Mucosa of rectum (tissue), 2 donors: ENCODE measurements around the gene MRPL19.

Experiments used
- H3K27ac ChIP-seq, 2 donors: one replicate each; pipeline ENCODE4 v1.7.0; 2013; ENCODE audit warnings: inconsistent platforms in 2 of 2, low read depth in 2 of 2, low read length in 2 of 2
- H3K27me3 ChIP-seq, 2 donors: one replicate each; pipeline ENCODE4 v1.7.0; 2013; ENCODE audit warnings: low read length in 2 of 2; ENCODE audit not compliant: control insufficient read depth in 2 of 2, insufficient read depth in 2 of 2
- H3K36me3 ChIP-seq, 2 donors: one replicate each; pipeline ENCODE4 v1.7.0; 2013; ENCODE audit warnings: low read length in 2 of 2; ENCODE audit not compliant: control insufficient read depth in 2 of 2, insufficient read depth in 2 of 2
- H3K4me1 ChIP-seq, 2 donors: one replicate each; pipeline ENCODE4 v1.7.0; 2013; ENCODE audit warnings: low read length in 2 of 2, mild to moderate bottlenecking in 1 of 2; ENCODE audit not compliant: control insufficient read depth in 2 of 2, insufficient read depth in 2 of 2
- H3K4me3 ChIP-seq, 2 donors: one replicate each; pipeline ENCODE4 v1.7.0; 2013; ENCODE audit warnings: low read length in 2 of 2
- H3K9ac ChIP-seq, 2 donors: one replicate each; pipeline ENCODE4 v1.7.0; 2013; ENCODE audit warnings: low read length in 2 of 2, low read depth in 1 of 2, mild to moderate bottlenecking in 1 of 2
- H3K9me3 ChIP-seq, 2 donors: one replicate each; pipeline ENCODE4 v1.7.0; 2013; ENCODE audit warnings: low read length in 2 of 2; ENCODE audit not compliant: control insufficient read depth in 2 of 2
- donor health status: healthy.
- donor health status: Normal muscosa, but diverticular disease.

Gene MRPL19

DNA sequence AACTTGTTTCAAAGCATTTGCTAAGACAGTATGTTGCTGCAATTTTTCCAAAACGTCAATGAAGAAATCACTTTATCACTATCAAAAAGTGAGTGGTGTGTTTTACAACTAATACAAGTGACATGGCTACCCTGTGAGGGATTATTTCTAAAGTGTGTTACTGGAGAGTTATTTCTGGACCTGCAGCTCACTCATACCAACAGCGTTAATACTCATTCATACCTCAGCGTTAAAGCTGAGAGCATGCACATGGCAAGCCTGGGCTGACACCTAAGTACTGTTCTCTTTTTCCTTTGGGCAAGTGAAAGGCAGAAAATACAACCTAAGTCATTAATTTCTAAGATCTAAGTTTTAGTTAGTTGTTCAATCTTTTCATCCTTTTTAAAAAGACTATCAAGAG, 13.0 kb upstream of the MRPL19 start:
- H3K36me3 ChIP-seq, result no peaks in the 10 kb centered on the region
- no peak overlapping the region for H3K4me3 ChIP-seq
- H3K27me3 ChIP-seq, result peaks cover 0 to 5% of the 10 kb centered on the region in 2 donors
- H3K9me3 ChIP-seq, result no peaks in the 10 kb centered on the region
- no peak overlapping the region for H3K27ac ChIP-seq
- no peaks in the 10 kb centered on the region for H3K4me1 ChIP-seq
- no peak overlapping the region for H3K9ac ChIP-seq

DNA sequence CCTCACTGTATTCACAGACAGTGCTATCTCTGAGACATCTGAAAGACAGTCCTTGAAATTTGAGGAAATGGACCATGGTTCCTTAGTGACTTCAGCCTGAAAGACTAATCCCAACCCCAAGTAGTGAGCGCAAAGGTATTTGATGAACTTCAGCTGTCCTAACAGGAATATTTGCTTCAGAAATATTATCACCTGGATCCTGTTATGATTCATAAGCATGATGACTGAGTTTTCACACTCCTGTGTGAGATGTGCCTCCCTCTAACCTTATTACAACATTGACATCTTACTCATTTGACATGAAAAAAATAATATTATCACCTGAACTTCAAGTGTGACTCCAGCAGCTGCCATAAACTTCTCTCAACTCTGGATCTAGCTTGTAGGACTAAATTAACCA, 11.6 kb upstream of the MRPL19 start:
- no peaks in the 10 kb centered on the region for H3K9me3 ChIP-seq
- no peaks in the 10 kb centered on the region for H3K36me3 ChIP-seq
- no peak overlapping the region for H3K9ac ChIP-seq
- no peak overlapping the region for H3K27ac ChIP-seq
- H3K4me3 ChIP-seq, result no peak overlapping the region
- H3K4me1 ChIP-seq, result no peaks in the 10 kb centered on the region
- peaks cover 0 to 5% of the 10 kb centered on the region in 2 donors for H3K27me3 ChIP-seq

DNA sequence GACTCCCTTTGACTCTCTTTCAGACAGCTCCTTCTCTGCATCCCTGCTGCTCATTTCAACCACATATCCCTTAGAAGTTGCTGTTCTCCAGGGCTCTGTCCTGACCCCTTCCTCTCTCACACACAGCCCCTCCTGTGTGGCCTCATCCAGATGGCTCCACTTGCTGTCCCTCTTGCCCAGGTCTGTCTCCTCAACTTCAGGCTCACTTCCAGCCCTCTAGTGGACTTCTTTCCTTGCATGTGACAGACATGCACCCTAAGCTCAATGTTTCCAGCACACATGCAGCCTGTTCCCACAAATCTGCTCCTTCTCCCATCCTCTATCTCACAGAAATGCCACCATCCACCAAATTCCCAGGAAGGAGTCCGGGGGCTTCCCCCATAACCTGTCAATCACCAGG, 9.0 kb upstream of the MRPL19 start:
- H3K9ac ChIP-seq, result no peak overlapping the region
- no peaks in the 10 kb centered on the region for H3K4me1 ChIP-seq
- no peaks in the 10 kb centered on the region for H3K9me3 ChIP-seq
- no peaks in the 10 kb centered on the region for H3K36me3 ChIP-seq
- no peak overlapping the region for H3K4me3 ChIP-seq
- no peak overlapping the region for H3K27ac ChIP-seq
- H3K27me3 ChIP-seq, result peaks cover 0 to 5% of the 10 kb centered on the region in 2 donors

DNA sequence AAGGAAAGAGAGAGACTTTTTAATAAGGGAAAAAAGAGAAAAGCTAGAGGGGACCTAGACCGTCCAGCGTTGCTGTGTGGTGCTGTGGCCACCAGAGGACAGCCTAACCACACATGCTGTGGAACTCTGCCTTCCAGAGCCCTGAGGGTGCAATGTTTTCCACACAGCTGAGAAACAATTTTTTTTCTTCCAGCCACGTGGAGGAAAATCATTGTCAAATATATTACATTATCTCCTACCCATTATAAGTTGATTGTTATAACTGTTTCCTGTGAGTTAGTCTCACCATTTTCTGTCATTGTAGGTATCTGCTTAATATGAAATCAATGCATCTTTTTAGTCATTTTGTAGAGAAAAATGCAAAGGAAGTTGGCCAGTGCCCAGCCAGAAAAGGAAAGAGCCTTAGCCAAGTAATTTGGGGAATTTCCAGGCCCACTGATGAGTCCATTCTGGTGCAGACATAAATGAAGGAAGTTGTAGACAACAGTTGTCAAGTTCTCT, 5.9 kb upstream of the MRPL19 start:
- no peaks in the 10 kb centered on the region for H3K4me1 ChIP-seq
- no peak overlapping the region for H3K4me3 ChIP-seq
- H3K27me3 ChIP-seq, result peaks cover 0 to 5% of the 10 kb centered on the region in 2 donors
- no peak overlapping the region for H3K27ac ChIP-seq
- H3K9me3 ChIP-seq, result no peaks in the 10 kb centered on the region
- no peaks in the 10 kb centered on the region for H3K36me3 ChIP-seq
- no peak overlapping the region for H3K9ac ChIP-seq

DNA sequence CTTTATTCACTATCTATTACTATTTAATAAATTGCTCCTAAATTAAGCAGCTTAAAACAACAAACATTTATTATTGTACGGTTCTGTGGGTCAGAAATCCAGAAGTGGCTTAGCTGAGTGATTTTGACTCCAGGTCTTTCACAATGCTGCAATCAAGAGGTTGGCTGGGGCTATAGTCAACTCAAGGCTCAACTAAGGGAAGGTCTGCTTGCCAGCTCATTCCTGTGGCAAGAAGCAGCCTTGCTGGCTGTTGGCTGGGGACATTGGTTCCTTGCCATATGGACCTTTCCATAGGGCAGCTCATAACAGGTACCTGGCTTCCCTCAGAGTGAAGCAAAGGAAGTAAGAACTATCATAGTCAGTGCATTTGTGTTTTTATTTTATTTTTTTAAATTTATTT, 5.0 kb upstream of the MRPL19 start:
- peaks cover 0 to 4% of the 10 kb centered on the region in 2 donors for H3K4me1 ChIP-seq
- no peak overlapping the region for H3K4me3 ChIP-seq
- H3K36me3 ChIP-seq, result no peaks in the 10 kb centered on the region
- H3K27me3 ChIP-seq, result peaks cover 0 to 5% of the 10 kb centered on the region in 2 donors
- no peak overlapping the region for H3K27ac ChIP-seq
- H3K9ac ChIP-seq, result no peak overlapping the region
- no peaks in the 10 kb centered on the region for H3K9me3 ChIP-seq

DNA sequence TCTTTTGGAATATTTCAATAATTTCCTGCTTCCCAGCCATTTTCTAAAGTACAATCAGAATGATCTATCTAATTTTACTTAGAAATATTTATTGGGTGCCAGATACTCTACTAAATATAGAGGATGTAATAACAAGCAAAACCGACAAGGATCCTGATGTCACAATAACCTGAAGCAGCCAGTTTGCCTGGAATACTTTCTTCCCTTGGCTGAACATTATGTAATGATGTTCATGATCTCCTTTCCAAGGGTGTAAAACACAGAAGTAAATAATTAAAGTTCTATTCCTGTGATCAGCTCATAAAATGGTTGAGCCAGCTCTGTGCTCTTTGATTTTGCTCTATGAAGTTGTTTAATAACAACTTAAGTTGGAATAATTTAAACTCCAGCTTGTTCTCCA, 2.6 kb upstream of the MRPL19 start:
- H3K9me3 ChIP-seq, result no peaks in the 10 kb centered on the region
- H3K36me3 ChIP-seq, result no peaks in the 10 kb centered on the region
- H3K4me3 ChIP-seq, result no peak overlapping the region
- H3K4me1 ChIP-seq, result peaks cover 3 to 7% of the 10 kb centered on the region in 2 donors
- no peak overlapping the region for H3K9ac ChIP-seq
- no peak overlapping the region for H3K27ac ChIP-seq
- no peaks in the 10 kb centered on the region for H3K27me3 ChIP-seq

DNA sequence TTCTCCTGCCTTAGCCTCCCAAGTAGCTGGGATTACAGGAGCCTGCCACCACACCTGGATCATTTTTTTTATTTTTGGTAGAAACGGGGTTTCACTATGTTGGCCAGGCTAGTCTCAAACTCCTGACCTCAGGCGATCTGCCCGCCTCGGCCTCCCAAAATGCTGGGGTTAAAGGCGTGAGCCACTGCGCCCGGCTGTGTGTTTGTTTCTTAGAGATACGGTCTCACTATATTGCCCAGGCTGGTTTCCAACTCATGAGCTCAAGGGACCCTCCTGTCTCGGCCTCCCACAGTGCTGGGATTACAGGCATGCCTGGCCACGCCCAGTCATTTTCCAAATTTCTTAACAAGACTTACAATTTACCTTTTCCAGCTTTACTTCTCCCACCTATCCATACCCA, 940 bp upstream of the MRPL19 start:
- Histone ChIP-seq H3K9me3 (no peaks in the 10 kb centered on the region), H3K4me3 (no peak overlapping the region), H3K27ac (no peak overlapping the region), H3K4me1 (peaks cover 3 to 7% of the 10 kb centered on the region in 2 donors), H3K36me3 (peaks cover 0 to 3% of the 10 kb centered on the region in 2 donors), H3K9ac (no peak overlapping the region), H3K27me3 (no peaks in the 10 kb centered on the region)

DNA sequence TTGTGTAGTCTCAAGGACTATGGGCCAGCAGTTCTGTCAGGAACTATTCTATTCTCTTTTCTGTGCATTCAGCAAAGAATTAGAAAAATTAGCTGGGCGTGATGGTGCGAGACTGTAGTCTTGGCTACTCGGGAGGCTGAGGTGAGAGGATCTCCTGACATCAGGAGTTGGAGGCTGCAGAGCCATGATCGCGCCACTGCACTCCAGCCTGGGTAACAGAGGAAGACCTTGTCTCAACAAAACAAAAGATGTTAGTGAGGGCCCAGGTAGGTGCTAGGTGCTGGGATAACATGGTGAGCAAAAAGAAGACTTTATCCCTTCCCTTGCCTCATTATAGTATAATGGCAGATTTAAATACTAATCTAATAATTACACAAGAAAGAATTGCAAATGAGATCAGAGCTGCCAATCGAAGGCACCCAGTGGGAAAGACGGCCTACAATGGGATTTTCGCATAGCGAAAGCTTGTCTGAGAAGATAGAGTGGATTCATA, 447 bp upstream of the MRPL19 start:
- H3K9me3 ChIP-seq, result no peaks in the 10 kb centered on the region
- peaks cover 3 to 7% of the 10 kb centered on the region in 2 donors for H3K4me1 ChIP-seq
- peak overlapping the region; percentile 89 to 95 for H3K4me3 ChIP-seq
- H3K27me3 ChIP-seq, result no peaks in the 10 kb centered on the region
- H3K36me3 ChIP-seq, result peaks cover 3 to 7% of the 10 kb centered on the region in 2 donors
- peak overlapping the region in 1 of 2 donors; percentile 86 for H3K9ac ChIP-seq
- peak overlapping the region in 1 of 2 donors; percentile 68 for H3K27ac ChIP-seq

DNA sequence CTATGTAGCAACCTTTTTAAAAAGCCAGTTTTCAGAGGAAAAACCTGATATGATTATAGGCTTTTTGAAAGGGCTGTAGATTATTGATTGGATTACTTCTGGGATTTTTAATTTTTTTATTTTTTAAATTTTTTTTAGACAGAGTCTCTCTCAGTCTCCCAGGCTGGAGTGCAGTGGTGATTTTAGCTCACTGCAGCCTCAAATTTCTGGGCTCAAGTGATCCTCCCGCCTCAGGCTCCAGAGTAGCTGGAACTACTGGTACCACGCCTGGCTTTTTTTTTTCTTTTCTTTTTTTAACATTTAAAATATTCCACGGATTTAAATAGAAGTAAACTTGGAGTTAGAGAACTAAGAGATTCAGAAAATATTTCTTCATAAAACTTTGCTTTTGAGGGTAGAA, 1.2 kb downstream of the MRPL19 start:
- H3K9ac ChIP-seq, result no peak overlapping the region
- no peak overlapping the region for H3K27ac ChIP-seq
- no peaks in the 10 kb centered on the region for H3K27me3 ChIP-seq
- H3K9me3 ChIP-seq, result no peaks in the 10 kb centered on the region
- H3K4me1 ChIP-seq, result peaks cover 3 to 7% of the 10 kb centered on the region in 2 donors
- peak overlapping the region; percentile 89 to 95 for H3K4me3 ChIP-seq
- H3K36me3 ChIP-seq, result peaks cover 8 to 10% of the 10 kb centered on the region in 2 donors

DNA sequence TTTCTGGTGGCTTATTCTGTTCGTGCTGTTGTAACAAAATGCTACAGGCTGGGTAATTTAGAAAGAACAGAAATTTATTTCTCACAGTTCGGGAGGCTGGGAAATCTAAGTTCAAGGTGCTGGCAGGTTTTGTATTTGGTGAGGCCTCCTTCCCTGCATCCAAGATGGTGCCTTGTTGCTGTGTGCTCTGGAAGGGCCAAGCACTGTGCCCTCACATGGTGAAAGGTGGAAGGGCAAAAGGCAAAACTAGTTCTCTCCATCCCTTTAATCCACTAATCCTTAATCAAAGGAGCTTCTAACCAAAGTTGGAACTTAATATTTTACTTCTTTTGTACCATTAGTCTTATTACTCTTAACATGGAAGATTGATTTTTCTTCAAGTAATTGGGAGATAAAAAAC, 7.4 kb downstream of the MRPL19 start:
- Histone ChIP-seq H3K9ac (no peak overlapping the region), H3K27ac (no peak overlapping the region), H3K4me1 (no peaks in the 10 kb centered on the region), H3K9me3 (no peaks in the 10 kb centered on the region), H3K36me3 (peaks cover 51 to 54% of the 10 kb centered on the region in 2 donors), H3K4me3 (no peak overlapping the region), H3K27me3 (no peaks in the 10 kb centered on the region)

DNA sequence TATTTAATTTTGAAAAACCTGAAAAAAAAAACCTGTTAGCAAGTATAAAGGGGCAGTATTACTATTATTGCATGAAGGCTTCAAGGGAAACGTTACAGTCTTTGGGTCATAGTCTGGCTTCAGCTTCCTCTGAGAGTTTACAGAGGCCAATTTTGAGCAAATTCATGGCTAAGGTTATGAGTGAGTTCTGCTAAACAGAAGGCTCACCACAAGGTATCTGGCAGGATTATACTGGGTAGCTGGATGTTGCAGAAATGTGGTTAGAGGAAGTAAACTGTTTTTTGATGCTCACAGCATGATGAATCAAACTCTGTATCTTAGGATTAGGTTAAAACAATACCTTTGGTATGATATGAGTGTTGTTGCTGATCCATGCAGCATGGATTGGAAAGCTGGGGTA, 9.3 kb downstream of the MRPL19 start:
- Histone ChIP-seq H3K27me3 (no peaks in the 10 kb centered on the region), H3K9ac (no peak overlapping the region), H3K4me1 (no peaks in the 10 kb centered on the region), H3K9me3 (no peaks in the 10 kb centered on the region), H3K36me3 (peaks cover 55 to 56% of the 10 kb centered on the region in 2 donors), H3K27ac (no peak overlapping the region), H3K4me3 (no peak overlapping the region)
